ENCODE results near the gene LMAN1L.

- no peak for TF ChIP-seq POLR2A (IDR thresholded peaks at IDR 0.05)
- no peak for TF ChIP-seq CTCF (IDR thresholded peaks at IDR 0.05)
Observed at GRCh38 chr15:74855857-74856256, 43.2 kb downstream of the LMAN1L start.

All from tibial nerve (tissue), 3 donors.